VCaP (cell line): Measurements from ENCODE around the gene KRT2.

ENCODE experiments used
- H3K27ac ChIP-seq: fragments of 450-650 bp; 2 replicates; pipeline ENCODE4 v1.5.1; 2017
- TF ChIP-seq, protein P1 (sequence below): fragments of 450-650 bp; conservative IDR thresholded peaks from 2 replicates; pipeline ENCODE4 v1.5.1; 2017; ENCODE audit warnings: mild to moderate bottlenecking, moderate library complexity

KRT2 gene

DNA sequence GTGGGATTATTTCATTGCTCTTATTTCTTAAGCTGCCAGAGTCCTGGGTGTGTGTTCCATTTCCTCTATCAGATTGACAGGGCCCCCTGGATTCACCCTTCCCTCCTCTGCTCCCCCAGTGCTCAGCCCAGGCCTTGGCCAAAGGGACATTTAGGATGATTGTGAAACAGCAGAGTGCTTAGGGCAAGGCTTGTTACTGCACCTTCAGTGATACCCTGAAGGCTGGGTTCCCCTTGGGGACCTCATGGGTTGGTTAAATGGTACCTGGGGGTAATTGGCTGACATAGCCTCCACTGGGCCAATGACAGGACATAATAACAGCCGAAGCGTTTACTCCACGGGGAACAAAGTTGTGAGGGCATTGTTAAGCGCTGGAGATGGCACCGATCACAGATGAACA lies 49.5 kb downstream of the KRT2 start:
- no peak overlapping the region for H3K27ac ChIP-seq
- TF ChIP-seq, protein P1, sequence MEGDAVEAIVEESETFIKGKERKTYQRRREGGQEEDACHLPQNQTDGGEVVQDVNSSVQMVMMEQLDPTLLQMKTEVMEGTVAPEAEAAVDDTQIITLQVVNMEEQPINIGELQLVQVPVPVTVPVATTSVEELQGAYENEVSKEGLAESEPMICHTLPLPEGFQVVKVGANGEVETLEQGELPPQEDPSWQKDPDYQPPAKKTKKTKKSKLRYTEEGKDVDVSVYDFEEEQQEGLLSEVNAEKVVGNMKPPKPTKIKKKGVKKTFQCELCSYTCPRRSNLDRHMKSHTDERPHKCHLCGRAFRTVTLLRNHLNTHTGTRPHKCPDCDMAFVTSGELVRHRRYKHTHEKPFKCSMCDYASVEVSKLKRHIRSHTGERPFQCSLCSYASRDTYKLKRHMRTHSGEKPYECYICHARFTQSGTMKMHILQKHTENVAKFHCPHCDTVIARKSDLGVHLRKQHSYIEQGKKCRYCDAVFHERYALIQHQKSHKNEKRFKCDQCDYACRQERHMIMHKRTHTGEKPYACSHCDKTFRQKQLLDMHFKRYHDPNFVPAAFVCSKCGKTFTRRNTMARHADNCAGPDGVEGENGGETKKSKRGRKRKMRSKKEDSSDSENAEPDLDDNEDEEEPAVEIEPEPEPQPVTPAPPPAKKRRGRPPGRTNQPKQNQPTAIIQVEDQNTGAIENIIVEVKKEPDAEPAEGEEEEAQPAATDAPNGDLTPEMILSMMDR = no peak

- H3K27ac ChIP-seq = no peak overlapping the region
These were observed 50.3 kb downstream of the KRT2 start for GRCh38 chr12:52601671-52602070.

DNA sequence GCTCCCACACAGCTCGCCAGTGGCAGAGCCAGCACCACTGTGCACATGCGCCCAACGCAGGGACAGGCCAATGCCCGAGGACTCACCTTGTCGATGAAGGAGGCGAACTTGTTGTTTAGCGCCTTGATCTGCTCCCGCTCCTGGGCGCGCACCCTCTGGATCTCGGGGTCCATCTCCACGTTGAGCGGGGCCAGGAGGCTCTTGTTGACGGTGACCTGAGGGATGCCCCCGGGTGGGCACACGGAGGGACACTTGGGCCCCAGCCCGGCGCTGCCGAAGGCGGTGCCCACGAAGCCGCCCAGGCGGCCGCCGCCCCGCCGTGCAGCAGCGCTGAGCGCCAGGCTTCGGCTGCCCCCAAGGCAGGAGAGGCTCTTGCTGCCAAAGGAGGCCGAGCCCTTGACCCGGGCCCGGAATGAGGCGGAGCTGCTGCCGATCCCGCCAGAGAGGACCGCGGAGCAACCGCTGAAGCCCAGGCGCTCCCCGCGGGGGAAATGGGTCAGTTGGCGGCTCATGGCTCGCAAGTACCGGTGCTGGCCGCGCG lies 51.0 kb downstream of the KRT2 start, which contains the start of gene KRT72:
KRT72 (minus strand) TSS at position 523 of the 541 bp plus-strand sequence; CDS start at position 512, 11 bp downstream.
- TF ChIP-seq, protein P1 = no peak
- H3K27ac ChIP-seq = no peak within 1 kb of the TSS

More at GRCh38 chr12:52601671-52602070, 50.3 kb downstream of the KRT2 start:
- TF ChIP-seq, protein P1 = no peak

DNA sequence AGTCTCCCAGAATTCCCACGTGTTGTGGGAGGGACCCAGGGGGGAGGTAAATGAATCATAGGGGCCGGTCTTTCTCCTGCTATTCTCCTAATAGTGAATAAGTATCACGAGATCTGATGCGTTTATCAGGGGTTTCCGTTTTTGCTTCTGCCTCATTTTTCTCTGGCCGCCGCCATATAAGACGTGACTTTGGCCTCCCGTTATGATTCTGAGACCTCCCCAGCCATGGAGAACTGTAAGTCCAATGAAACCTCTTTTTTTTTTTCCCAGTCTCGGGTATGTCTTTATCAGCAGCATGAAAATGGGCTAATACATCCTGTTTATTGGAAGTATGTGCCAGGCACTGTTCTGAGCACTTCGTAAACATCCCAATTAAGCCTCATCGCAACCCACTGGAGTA lies 51.5 kb downstream of the KRT2 start:
- TF ChIP-seq, protein P1 = no peak
- H3K27ac ChIP-seq = no peak overlapping the region

- TF ChIP-seq, protein P1 = no peak
These were observed 51.9 kb downstream of the KRT2 start for GRCh38 chr12:52600071-52600470.

GRCh38 chr12:52598966-52599365 lies 53.0 kb downstream of the KRT2 start:
- TF ChIP-seq, protein P1 = no peak
- no peak overlapping the region for H3K27ac ChIP-seq

More at GRCh38 chr12:52600071-52600470, 51.9 kb downstream of the KRT2 start:
- no peak overlapping the region for H3K27ac ChIP-seq
